Endometrium (tissue), 2 donors: ENCODE data around the gene CCDC102B.
"Not testable (repeated sequence)": the region's sequence is repeated elsewhere in the genome, so short reads cannot be mapped to it uniquely, and the experiment has no call there.

Experiments
- FAIRE-seq: peaks from 2 replicates; lab custom pipeline; 2012; peaks lifted over from hg19 to GRCh38; lab: Jason Lieb, UNC
- donor health status: control.
- donor health status: control.

The CCDC102B gene

GRCh38 chr18:68830256-68831045 lies 32.6 kb downstream of the CCDC102B start:
- FAIRE-seq: no peak

GRCh38 chr18:68833756-68834155 lies 35.9 kb downstream of the CCDC102B start:
- no peak for FAIRE-seq

GRCh38 chr18:68837665-68838451 lies 40.0 kb downstream of the CCDC102B start:
- peak; percentile 90 for FAIRE-seq

- no peak for FAIRE-seq
These were observed 41.8 kb downstream of the CCDC102B start for GRCh38 chr18:68839701-68840100.

GRCh38 chr18:68840554-68841263 lies 42.8 kb downstream of the CCDC102B start:
- FAIRE-seq: no peak

- FAIRE-seq: no peak
These were observed 43.4 kb downstream of the CCDC102B start for GRCh38 chr18:68841301-68841700.

- FAIRE-seq: no peak
These were observed 45.1 kb downstream of the CCDC102B start for GRCh38 chr18:68842951-68843350.

- FAIRE-seq: peak; percentile 37
These were observed 45.7 kb downstream of the CCDC102B start for GRCh38 chr18:68843473-68844089.

GRCh38 chr18:68847219-68847837 lies 49.4 kb downstream of the CCDC102B start:
- peak; percentile 85 for FAIRE-seq

GRCh38 chr18:68848242-68848641 lies 50.4 kb downstream of the CCDC102B start:
- FAIRE-seq: no peak

- FAIRE-seq: no peak
These were observed 57.0 kb downstream of the CCDC102B start for GRCh38 chr18:68854786-68855391.

- FAIRE-seq: no peak
These were observed 57.6 kb downstream of the CCDC102B start for GRCh38 chr18:68855491-68855890.

- no peak for FAIRE-seq
These were observed 63.5 kb downstream of the CCDC102B start for GRCh38 chr18:68861365-68861764.

GRCh38 chr18:68865021-68865420 lies 67.1 kb downstream of the CCDC102B start:
- FAIRE-seq: no peak

- no peak for FAIRE-seq
These were observed 67.6 kb downstream of the CCDC102B start for GRCh38 chr18:68865503-68865902.

GRCh38 chr18:68873003-68873402 lies 75.1 kb downstream of the CCDC102B start:
- FAIRE-seq: no peak

- no peak for FAIRE-seq
These were observed 76.5 kb downstream of the CCDC102B start for GRCh38 chr18:68874361-68874760.

GRCh38 chr18:68879947-68880346 lies 82.1 kb downstream of the CCDC102B start:
- FAIRE-seq: not testable (repeated sequence)

GRCh38 chr18:68887410-68887809 lies 89.5 kb downstream of the CCDC102B start:
- no peak for FAIRE-seq

- FAIRE-seq: no peak
These were observed 95.5 kb downstream of the CCDC102B start for GRCh38 chr18:68893354-68893753.

GRCh38 chr18:68897286-68897685 lies 99.4 kb downstream of the CCDC102B start:
- no peak for FAIRE-seq
